Neural cell (in vitro differentiated cells): Measurements from ENCODE around the gene SLC25A21.

Experiments
- CTCF ChIP-seq: fragments of 450-650 bp; IDR thresholded peaks from 2 replicates; pipeline ENCODE4 v1.5.1; 2014; ENCODE audit warnings: antibody characterized with exemption, mild to moderate bottlenecking, moderate library complexity; ENCODE audit not compliant: poor library complexity, severe bottlenecking
- EZH2 ChIP-seq: fragments of 200-600, 300-800 bp; shearing (Covaris generic), sonication (generic); IDR thresholded peaks from 2 replicates; pipeline ENCODE4 v1.6.1; 2014; ENCODE audit warnings: antibody characterized with exemption, low read length, borderline replicate concordance, mild to moderate bottlenecking; ENCODE audit not compliant: insufficient read depth, poor library complexity, severe bottlenecking
- POLR2AphosphoS5 ChIP-seq: IDR thresholded peaks from 2 replicates; pipeline ENCODE4 v1.6.1; 2012

- TF ChIP-seq CTCF (no peak), POLR2AphosphoS5 (no peak), EZH2 (no peak)
Observed at GRCh38 chr14:37181441-37181840, 9.0 kb upstream of the SLC25A21 start.
